T-helper 1 cell treated with Interleukin-12 subunit alpha and Interleukin-12 subunit beta and Interleukin-4 antibody, amounts not matched to agents 30 ng/mL and 1 ng/mL, for 36 hours (primary cell): ENCODE results near the gene OR1J4. TPM values are rescaled to one million over a fixed set of nuclear protein-coding genes. Genes with fewer than 3 reads are reported as not detected.

ENCODE experiments used
- total RNA-seq: library from RNA; stranded (reverse); gene quantifications from 2 replicates; pipeline ENCODE4 v1.2.3, GENCODE V29; 2022

Gene OR1J4
- total RNA-seq, 1 donor from 2014 or later = not detected

Other genes starting within 250 kb of the OR1J4 start
- gene PTGS1, start 148.1 kb upstream of the OR1J4 start, total RNA-seq = 0.27 and 0.34 TPM in 2 replicates
- gene OR1J1, start 41.2 kb upstream of the OR1J4 start, total RNA-seq = not detected in 2 replicates
- not detected in 2 replicates for gene OR1J2, start 8.3 kb upstream of the OR1J4 start, total RNA-seq
- not detected in 2 replicates for gene OR1N1, start 8.2 kb downstream of the OR1J4 start, total RNA-seq
- not detected in 2 replicates for gene OR1N2, start 34.0 kb downstream of the OR1J4 start, total RNA-seq
- gene OR1L8, start 64.2 kb downstream of the OR1J4 start, total RNA-seq = not detected in 2 replicates
- not detected in 2 replicates for gene OR1Q1, start 95.6 kb downstream of the OR1J4 start, total RNA-seq
- not detected in 2 replicates for gene OR1B1, start 138.5 kb downstream of the OR1J4 start, total RNA-seq
- not detected in 2 replicates for gene OR1L1, start 142.6 kb downstream of the OR1J4 start, total RNA-seq
- not detected in 2 replicates for gene OR1L3, start 156.0 kb downstream of the OR1J4 start, total RNA-seq
- not detected in 2 replicates for gene OR1L4, start 204.8 kb downstream of the OR1J4 start, total RNA-seq
- gene OR1L6, start 223.2 kb downstream of the OR1J4 start, total RNA-seq = not detected in 2 replicates